Subcutaneous abdominal adipose tissue (tissue), 5 donors: ENCODE data around the gene LAMB1.
A peak's percentile ranks its signal among the peaks of the same experiment; 100 is the strongest.

Experiments used
- H3K27ac ChIP-seq: one replicate; pipeline ENCODE4 v1.7.0; 2013; ENCODE audit warnings: low read depth, mild to moderate bottlenecking, inconsistent platforms, low read length, moderate library complexity
- H3K27me3 ChIP-seq, 5 donors: one replicate each; pipeline ENCODE4 v1.7.0; 2013; ENCODE audit warnings: low read length in 5 of 5, inconsistent platforms in 1 of 5; ENCODE audit not compliant: control insufficient read depth in 5 of 5, insufficient read depth in 4 of 5
- H3K36me3 ChIP-seq, 5 donors: one replicate each; pipeline ENCODE4 v1.7.0; 2013; ENCODE audit warnings: low read length in 5 of 5; ENCODE audit not compliant: control insufficient read depth in 5 of 5, insufficient read depth in 5 of 5
- H3K4me1 ChIP-seq, 5 donors: one replicate each; pipeline ENCODE4 v1.7.0; 2013; ENCODE audit warnings: low read length in 5 of 5, mild to moderate bottlenecking in 3 of 5, moderate library complexity in 1 of 5; ENCODE audit not compliant: control insufficient read depth in 5 of 5, insufficient read depth in 5 of 5
- H3K4me3 ChIP-seq, 5 donors: one replicate each; pipeline ENCODE4 v1.7.0; 2013; ENCODE audit warnings: low read length in 5 of 5, low read depth in 1 of 5
- H3K9ac ChIP-seq, 5 donors: one replicate each; pipeline ENCODE4 v1.7.0; 2013; ENCODE audit warnings: low read length in 5 of 5, mild to moderate bottlenecking in 4 of 5, moderate library complexity in 3 of 5
- H3K9me3 ChIP-seq, 5 donors: one replicate each; pipeline ENCODE4 v1.7.0; 2013; ENCODE audit warnings: low read length in 5 of 5; ENCODE audit not compliant: control insufficient read depth in 5 of 5
- donor health status: healthy.
- donor health status: healthy.
- donor health status: healthy.
- donor health status: healthy.
- donor health status: healthy.

The LAMB1 gene

DNA sequence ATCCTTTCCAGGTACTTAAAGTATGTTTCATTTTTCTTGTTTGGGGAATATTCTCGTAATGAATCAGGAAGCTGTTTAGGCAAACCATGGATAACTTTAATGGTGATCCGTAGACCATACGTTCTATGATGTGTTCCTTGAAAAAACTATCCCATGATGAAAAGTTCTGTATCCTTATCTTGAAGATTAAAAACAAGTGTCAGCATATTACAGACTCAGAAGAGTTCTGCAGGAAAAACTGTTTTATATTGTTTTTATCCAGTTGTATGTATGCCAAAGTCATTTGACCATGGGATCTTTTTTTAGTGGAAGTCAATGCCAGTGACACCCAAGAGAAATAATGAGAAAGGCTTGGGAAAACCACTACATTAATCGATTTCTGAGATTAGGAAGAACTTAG, 59.9 kb downstream of the LAMB1 start:
- H3K36me3 ChIP-seq = peaks cover 7 to 58% (median 45%) of the 10 kb centered on the region in 5 donors
- peaks cover 9 to 46% (median 28%) of the 10 kb centered on the region in 5 donors for H3K4me1 ChIP-seq
- no peaks in the 10 kb centered on the region for H3K27me3 ChIP-seq
- no peaks in the 10 kb centered on the region for H3K9me3 ChIP-seq
- H3K27ac ChIP-seq = no peak overlapping the region
- no peak overlapping the region for H3K9ac ChIP-seq
- no peak overlapping the region for H3K4me3 ChIP-seq

DNA sequence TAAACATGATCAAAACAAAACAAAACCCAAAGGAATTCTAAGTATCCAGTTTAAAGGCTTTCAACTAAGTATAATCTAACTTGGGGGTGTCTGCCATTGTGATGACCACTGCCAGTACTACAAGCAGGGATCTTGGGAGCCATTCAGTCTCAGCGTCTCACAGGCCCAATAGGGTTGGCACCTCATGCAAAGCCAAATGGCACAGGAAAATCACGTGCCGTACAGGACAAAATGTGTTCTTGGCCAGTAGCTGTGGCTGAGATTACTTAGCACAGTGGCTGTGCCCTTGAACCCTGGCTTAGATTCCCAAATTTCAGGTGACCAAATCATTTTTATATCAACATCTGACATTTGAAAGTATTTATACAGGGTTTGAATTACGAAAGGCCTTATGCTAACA, 62.0 kb downstream of the LAMB1 start:
- H3K27me3 ChIP-seq = no peaks in the 10 kb centered on the region
- H3K9ac ChIP-seq = no peak overlapping the region
- H3K4me3 ChIP-seq = no peak overlapping the region
- H3K27ac ChIP-seq = peak overlapping the region; percentile 73
- H3K4me1 ChIP-seq = peaks cover 9 to 38% (median 29%) of the 10 kb centered on the region in 5 donors
- peaks cover 8 to 57% (median 36%) of the 10 kb centered on the region in 5 donors for H3K36me3 ChIP-seq
- H3K9me3 ChIP-seq = no peaks in the 10 kb centered on the region

DNA sequence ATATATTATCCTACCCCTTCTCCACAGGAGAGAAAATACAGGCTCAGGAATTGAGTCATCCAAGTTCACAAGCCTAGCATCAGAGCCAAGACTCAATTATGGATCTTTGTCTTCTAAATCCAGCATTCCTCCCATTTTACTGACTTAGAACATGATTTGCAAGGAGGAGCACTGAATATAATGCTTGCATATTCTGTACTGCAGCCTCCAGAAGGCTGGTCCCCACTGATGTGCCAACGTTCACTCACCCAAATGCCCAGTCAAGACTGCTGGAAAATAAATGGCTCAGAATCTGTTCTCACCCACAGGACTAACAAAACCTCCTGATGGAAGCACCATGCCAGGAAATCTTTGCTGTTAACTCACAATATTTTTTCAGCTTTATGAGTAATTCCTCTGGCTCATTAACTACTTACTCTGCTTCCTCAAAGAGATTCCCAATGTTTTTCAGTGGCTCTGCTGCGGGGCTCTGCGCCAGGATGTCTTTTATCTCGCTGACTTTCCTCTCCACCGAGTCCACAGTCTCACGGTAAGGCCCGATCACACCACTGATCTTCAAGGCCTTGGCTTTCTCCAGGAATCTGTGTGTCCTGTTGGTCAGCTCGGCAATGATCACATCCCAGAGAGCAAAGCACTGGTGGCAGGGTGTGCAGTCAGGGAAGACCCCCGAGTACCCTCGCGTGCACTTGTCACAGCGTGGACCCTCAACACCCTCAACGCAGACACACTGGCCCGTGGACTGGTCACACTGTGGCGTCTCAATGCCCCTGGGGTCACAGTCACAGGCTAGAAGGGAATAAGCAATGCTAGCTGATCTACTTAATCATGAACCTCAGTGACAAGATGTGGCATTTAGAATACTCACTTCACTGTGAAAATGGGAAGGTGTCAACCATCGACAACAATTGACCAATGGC, 63.1 kb downstream of the LAMB1 start:
- Histone ChIP-seq H3K27me3 (no peaks in the 10 kb centered on the region), H3K9ac (peak overlapping the region in 1 of 5 donors; percentile 25), H3K9me3 (no peaks in the 10 kb centered on the region), H3K4me3 (no peak overlapping the region), H3K36me3 (peaks cover 13 to 59% (median 41%) of the 10 kb centered on the region in 5 donors), H3K4me1 (peaks cover 9 to 31% (median 29%) of the 10 kb centered on the region in 5 donors), H3K27ac (peak overlapping the region; percentile 73)

DNA sequence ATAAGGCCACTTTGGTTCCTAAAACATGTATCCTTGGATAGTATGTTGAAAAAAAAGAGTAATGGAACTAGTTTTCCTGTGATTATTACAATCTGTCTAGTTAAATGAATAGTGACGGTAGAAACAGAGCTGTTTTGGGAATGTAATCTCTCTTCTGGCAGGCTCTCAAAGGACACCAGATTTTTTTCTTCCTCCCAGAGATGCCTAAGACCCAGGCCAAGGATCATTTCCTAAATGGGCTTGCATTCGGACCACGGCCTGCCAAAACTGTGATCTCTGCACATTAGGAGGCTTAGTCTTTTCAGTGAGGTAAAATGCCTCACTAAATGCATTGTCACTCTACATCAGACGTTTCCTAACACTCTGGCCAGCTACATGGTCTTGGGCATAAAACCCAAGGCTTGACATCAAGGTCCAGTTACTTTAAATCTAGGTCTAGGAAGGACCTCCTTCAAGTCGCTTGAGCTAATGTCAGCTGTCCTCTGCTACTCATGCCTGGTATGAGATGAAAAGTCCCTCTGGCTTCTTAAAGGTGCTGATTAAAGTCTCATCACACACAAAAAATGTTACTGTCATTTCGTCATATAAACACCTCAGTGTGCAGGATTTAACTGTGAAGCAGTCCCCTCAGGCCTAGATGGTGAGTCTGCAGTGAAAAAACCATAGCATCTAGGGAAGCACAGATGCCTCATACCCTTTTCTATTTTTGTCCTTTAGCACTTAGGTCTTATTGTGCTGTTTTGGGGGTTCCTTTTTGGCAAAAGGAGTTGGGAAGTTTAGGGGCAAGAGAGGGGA, 64.3 kb downstream of the LAMB1 start:
- Histone ChIP-seq H3K9me3 (no peaks in the 10 kb centered on the region), H3K4me1 (peaks cover 9 to 29% (median 29%) of the 10 kb centered on the region in 5 donors), H3K27me3 (no peaks in the 10 kb centered on the region), H3K27ac (peak overlapping the region; percentile 73), H3K4me3 (no peak overlapping the region), H3K9ac (peak overlapping the region in 1 of 5 donors; percentile 37), H3K36me3 (peaks cover 19 to 55% (median 36%) of the 10 kb centered on the region in 5 donors)

DNA sequence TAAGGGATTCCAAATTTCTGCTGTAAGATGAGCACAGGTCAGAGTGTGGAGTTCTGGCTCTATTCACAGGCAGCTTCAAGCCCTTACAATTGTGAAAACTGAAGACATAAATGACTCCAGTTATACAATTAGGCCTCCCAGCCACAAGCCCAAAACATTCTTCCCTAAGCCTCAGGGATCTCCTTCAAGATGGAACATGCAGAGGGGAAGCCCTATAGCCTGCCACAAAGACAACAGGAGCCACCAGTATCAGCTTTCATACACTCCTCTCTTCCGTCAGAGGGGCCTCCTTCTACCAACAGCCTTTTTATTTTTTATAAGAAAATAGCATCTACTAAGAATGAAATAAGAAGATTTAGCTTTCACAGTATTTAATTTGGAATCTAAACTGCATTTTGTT, 65.4 kb downstream of the LAMB1 start:
- Histone ChIP-seq H3K4me3 (no peak overlapping the region), H3K36me3 (peaks cover 16 to 51% (median 33%) of the 10 kb centered on the region in 5 donors), H3K4me1 (peaks cover 9 to 29% (median 29%) of the 10 kb centered on the region in 5 donors), H3K9ac (no peak overlapping the region), H3K9me3 (no peaks in the 10 kb centered on the region), H3K27ac (peak overlapping the region; percentile 73), H3K27me3 (no peaks in the 10 kb centered on the region)

DNA sequence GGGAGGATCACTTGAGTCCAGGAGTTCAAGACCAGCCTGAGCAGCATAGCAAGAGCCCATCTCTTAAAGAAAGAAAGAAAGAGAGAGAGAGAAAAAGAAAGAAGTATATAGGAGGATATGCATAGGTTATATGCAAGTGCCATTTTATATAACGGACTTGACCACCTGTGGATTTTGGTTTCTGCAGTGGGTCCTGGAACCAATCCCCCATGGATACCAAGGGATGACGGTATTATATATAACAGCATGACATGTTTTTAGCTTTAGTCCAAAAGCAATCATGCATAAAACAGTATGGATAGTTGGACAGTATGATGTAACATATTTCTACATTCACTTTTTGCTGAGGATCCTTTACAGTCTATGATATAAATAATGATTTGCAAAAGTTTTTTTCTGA, 66.6 kb downstream of the LAMB1 start:
- Histone ChIP-seq H3K9ac (no peak overlapping the region), H3K27ac (no peak overlapping the region), H3K4me1 (peaks cover 9 to 29% (median 29%) of the 10 kb centered on the region in 5 donors), H3K27me3 (no peaks in the 10 kb centered on the region), H3K9me3 (no peaks in the 10 kb centered on the region), H3K36me3 (peaks cover 17 to 58% (median 37%) of the 10 kb centered on the region in 5 donors), H3K4me3 (no peak overlapping the region)

DNA sequence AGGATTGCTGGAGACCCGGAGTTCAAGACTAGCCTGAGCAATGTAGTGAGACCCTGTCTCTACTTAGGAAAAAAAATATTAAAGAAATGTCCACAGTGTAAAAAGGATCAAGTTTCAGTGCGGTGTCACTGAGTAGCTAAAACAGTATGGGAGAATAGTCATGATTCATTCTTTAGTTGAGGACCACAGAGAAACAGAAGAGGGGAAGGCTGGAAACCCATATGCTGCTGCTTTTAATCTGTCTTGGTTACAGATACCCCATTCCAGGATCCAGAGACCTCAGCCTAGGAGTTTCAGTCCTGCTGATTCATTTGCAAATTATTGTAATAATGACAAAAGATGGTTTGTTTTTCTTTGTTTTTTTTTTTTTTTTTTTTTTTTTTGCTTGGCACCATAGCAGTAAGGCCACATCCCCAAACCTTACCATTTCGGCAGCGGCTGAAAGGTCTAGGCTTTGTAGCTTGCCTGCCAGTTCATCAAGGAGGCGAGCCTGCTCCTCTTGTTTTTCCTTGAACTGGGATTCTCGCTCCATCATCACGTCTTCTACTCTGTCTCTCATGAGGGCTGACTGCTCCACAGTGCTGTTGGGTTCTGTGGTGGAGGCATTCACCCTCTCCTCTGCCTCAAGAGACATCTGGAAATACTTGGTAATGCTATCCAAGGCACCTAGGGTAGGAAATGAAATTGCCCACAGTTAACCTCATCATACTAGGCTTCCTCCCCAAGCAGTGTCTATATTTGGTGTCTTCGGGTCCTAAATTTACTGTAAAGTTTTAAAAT, 67.8 kb downstream of the LAMB1 start:
- Histone ChIP-seq H3K4me1 (peaks cover 7 to 27% (median 21%) of the 10 kb centered on the region in 5 donors), H3K36me3 (peaks cover 26 to 62% (median 37%) of the 10 kb centered on the region in 5 donors), H3K27ac (peak overlapping the region; percentile 8), H3K4me3 (no peak overlapping the region), H3K27me3 (no peaks in the 10 kb centered on the region), H3K9ac (no peak overlapping the region), H3K9me3 (no peaks in the 10 kb centered on the region)

DNA sequence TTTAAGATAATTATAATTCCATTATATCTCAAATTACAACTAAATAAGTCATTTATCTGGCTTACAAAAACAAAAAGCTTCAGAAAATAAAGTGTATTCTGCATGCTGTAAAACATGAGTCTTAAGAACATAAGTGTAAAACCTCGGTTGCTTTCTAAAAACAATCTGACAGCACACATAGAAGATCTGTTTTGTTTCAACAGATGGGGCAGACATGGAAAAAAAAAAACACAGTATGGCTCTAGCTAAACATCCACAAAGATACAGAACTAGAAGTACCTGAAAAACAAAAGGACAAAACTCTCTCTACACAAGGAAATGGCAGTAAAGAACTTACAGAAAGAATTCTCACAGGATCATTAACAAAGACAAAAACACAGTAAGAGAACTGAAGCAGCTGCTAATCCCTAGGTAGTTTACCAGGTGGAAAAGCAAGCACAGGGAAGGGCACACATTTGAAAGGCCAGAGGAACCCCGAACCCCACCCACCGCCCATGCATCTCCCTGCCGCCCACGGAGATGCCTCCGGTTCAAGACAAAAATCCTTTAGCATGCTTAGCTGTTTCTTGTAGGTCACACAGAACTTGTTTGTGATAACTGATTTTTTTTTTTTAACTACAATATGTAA, 69.5 kb downstream of the LAMB1 start:
- Histone ChIP-seq H3K4me1 (peaks cover 0 to 11% (median 5%) of the 10 kb centered on the region in 5 donors), H3K27ac (no peak overlapping the region), H3K27me3 (no peaks in the 10 kb centered on the region), H3K4me3 (no peak overlapping the region), H3K9me3 (no peaks in the 10 kb centered on the region), H3K36me3 (peaks cover 35 to 76% (median 50%) of the 10 kb centered on the region in 5 donors), H3K9ac (no peak overlapping the region)

DNA sequence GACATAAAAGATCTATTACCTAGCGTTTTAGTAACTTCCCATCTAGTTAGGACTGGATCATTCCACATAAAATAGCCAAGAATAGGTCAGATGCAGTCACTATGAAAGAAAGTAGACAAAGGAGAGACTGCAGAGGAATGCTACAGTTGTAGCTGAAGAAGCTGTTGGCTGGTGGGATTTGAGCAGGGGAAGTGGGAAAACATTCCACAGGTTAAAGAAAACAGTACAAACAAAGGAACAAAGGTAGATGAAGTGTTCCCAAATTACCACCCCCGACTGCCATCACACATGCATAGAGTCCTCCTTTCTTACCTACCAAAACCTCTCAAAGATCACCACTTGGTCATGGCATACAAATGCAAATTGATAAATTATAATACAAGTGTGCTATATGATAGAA, 70.2 kb downstream of the LAMB1 start:
- H3K27me3 ChIP-seq = no peaks in the 10 kb centered on the region
- H3K4me1 ChIP-seq = peaks cover 0 to 5% (median 0%) of the 10 kb centered on the region in 5 donors
- no peak overlapping the region for H3K27ac ChIP-seq
- H3K4me3 ChIP-seq = no peak overlapping the region
- H3K36me3 ChIP-seq = peaks cover 40 to 81% (median 54%) of the 10 kb centered on the region in 5 donors
- H3K9me3 ChIP-seq = no peaks in the 10 kb centered on the region
- no peak overlapping the region for H3K9ac ChIP-seq
